T47D (cell line): ENCODE results near the gene GALNT10.

Source experiments
- DNase-seq, 2 experiments: peaks; one replicate each; pipeline versions ENCODE4 v3.0.0 to v3.0.0-alpha.2; 2011 to 2012; ENCODE audit warnings: low read depth in 1 of 2, low spot score in 1 of 2
- JUND ChIP-seq: IDR thresholded peaks from 2 replicates; pipeline ENCODE4 v1.6.1; 2012; ENCODE audit warnings: low read depth
- in situ Hi-C: cut with HindIII; loops from 2 replicates; pipeline ENCODE4 v1.10.0; 2016; ENCODE audit warnings: low sequenced_read_pairs, low pct_unique_long_range_greater_than_20kb

GALNT10 gene

GRCh38 chr5:154274828-154275185 lies 84.3 kb downstream of the GALNT10 start:
- in situ Hi-C loops, result no loop called here
- TF ChIP-seq JUND, result no peak
- DNase-seq, result no peak

- no peak for DNase-seq
- no peak for TF ChIP-seq JUND
- in situ Hi-C loops, result no loop called here
Measured at GRCh38 chr5:154275566-154275965, 85.0 kb downstream of the GALNT10 start.

GRCh38 chr5:154276261-154276972 lies 85.9 kb downstream of the GALNT10 start:
- in situ Hi-C loops, result no loop called here
- DNase-seq, result no peak
- TF ChIP-seq JUND, result no peak

- TF ChIP-seq JUND, result no peak
- no peak for DNase-seq
- in situ Hi-C loops, result no loop called here
Measured at GRCh38 chr5:154276973-154277331, 86.4 kb downstream of the GALNT10 start.

DNA sequence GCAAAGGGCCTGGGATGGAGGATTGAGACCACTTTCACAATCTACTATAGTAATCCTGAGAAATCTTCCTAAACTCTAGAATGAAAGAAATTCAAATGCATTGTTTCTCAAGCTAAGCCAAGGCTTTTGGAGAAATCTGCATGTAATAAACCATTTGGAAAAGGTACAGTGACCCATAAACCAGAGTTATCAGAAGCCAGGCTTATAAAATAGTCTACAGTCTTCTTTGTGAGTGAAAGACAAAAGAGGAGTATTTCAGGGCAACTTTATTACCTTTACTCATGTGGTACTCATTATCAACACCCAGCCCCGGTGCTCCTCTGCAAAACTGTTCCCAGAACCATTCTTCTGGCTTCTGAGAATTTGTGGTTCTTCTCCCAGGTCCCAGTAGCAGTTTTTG lies 87.0 kb downstream of the GALNT10 start:
- DNase-seq, result no peak

GRCh38 chr5:154278186-154278585 lies 87.7 kb downstream of the GALNT10 start:
- DNase-seq, result no peak
- no peak for TF ChIP-seq JUND
- in situ Hi-C loops, result no loop called here

More for the DNA sequence above, 87.0 kb downstream of the GALNT10 start:
- in situ Hi-C loops, result no loop called here
- TF ChIP-seq JUND, result no peak

DNA sequence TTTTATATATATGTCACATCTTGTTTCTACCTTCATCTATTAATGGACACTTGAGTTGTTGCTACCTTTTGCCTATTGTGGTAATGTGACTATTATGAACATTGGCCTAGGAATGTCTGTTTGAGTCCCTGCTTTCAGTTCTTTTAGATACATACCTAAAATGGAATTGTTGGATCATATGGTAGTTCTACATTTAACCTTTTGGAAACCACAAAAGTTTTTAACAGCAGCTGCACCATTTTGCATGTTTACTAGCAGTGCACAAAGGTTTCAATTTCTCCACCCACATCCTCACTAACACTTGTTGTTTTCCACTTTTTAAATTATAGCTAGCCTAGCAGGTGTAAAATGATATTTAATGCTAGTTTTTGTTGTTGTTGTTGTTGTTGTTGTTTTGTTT lies 88.4 kb downstream of the GALNT10 start:
- no peak for TF ChIP-seq JUND
- in situ Hi-C loops, result no loop called here
- DNase-seq, result no peak

GRCh38 chr5:154284433-154284832 lies 93.9 kb downstream of the GALNT10 start:
- in situ Hi-C loops, result no loop called here
- no peak for TF ChIP-seq JUND
- DNase-seq, result no peak

- in situ Hi-C loops, result no loop called here
- peak in 1 of 2 experiments; percentile 43 for DNase-seq
- TF ChIP-seq JUND, result 0 out of 2 replicates have a peak, but pooled peaks have one; percentile 28
Measured at GRCh38 chr5:154285661-154286408, 95.3 kb downstream of the GALNT10 start.

GRCh38 chr5:154286557-154286956 lies 96.0 kb downstream of the GALNT10 start:
- no peak for DNase-seq
- TF ChIP-seq JUND, result no peak
- in situ Hi-C loops, result no loop called here

DNA sequence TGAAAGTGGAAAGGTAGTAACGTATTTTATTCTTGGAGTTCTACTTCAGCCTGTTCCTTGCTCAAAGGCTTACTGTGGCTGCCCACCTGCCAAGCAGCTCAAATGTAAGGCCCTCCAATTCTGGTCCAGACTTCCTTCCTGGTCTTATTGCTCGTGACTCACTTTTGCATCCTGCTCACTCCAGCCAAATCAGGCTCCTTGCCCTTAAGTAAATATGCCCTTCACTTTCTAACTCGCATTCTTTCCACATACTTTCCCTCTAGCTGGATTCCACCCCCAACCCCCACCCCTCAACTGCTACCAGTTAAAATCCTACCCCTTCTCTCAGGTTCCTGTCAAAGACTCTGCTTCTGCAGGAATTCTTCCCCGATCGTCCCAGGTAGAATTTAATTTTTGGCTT lies 96.6 kb downstream of the GALNT10 start:
- DNase-seq, result peak; percentile 33 to 90
- TF ChIP-seq JUND, result peak; percentile 90
- in situ Hi-C loops, result no loop called here

DNA sequence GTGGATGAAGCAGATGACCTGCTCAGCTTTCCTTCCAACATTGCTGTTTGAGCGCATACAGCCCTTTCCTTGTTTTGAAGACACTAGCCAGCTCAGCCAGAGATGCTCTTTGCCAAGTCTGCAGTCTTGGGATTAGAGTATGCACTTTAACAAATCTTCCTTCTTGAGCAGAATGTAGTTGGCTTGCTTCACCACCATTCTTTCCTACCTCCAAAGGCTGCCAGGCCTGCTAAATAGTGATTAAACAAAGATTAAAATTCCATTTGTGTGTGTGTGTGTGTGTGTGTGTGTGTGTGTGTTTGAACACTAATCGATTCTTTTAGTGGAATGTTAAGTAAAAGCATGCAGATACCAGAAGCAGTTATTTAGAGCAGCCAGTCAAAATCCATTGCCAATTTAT lies 97.6 kb downstream of the GALNT10 start:
- DNase-seq, result peak in 1 of 2 experiments; percentile 72
- peak; percentile 68; the same call in 1 of the 2 replicates for TF ChIP-seq JUND
- in situ Hi-C loops, result no loop called here

GRCh38 chr5:154291917-154292316 lies 101.4 kb downstream of the GALNT10 start:
- in situ Hi-C loops, result no loop called here
- no peak for TF ChIP-seq JUND
- no peak for DNase-seq
